ENCODE measurements around the gene CTXN1.
"Not testable (repeated sequence)": the region's sequence is repeated elsewhere in the genome, so short reads cannot be mapped to it uniquely, and the experiment has no call there.

Gene CTXN1

DNA sequence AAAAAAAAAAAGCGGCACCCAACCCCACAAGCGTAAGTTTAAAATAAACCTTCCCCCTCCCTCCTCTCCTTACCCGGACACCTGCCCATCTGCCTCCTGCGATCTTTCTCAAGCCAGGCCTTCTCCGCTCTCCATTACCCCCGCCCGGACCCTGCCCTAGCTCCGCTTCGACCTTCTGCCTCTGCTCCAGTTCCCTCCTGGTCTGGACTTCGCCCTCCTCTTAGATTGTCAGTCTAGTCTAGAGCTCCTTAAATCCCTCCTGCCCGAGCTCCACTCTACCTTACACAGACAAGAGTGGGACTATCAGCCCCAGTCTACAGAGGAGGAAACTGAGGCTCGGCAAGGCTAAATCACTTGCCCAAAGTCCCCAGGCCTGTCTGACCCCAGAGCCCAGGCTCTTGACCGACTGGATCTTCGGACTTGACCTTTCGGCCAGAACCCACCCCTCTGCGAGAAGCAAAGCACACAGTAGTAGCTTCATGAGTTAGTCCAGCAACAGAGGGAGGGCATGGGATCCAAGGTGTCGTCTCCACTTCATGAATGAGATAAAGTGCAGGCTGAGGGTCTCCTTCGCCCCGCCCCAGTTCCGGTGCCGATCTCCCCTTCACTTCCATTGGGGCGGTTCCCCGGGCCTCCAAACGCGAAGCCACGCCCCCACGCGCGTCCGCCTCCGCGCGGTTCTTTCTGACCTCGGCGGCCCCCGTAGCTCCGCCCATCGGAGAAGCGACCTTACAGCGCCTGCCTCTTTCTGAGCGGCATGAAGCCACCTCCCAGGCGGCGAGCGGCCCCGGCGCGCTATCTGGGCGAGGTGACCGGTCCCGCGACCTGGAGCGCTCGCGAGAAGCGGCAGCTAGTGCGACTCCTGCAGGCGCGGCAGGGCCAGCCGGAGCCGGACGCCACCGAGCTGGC is 6.1 kb downstream of the CTXN1 start, which contains the start of gene SNAPC2:
Gene SNAPC2, plus strand, starts transcription at position 729 of the 909 bp plus-strand sequence. Its CDS starts 29 bp downstream, at position 758.
- TF ChIP-seq, protein P1, sequence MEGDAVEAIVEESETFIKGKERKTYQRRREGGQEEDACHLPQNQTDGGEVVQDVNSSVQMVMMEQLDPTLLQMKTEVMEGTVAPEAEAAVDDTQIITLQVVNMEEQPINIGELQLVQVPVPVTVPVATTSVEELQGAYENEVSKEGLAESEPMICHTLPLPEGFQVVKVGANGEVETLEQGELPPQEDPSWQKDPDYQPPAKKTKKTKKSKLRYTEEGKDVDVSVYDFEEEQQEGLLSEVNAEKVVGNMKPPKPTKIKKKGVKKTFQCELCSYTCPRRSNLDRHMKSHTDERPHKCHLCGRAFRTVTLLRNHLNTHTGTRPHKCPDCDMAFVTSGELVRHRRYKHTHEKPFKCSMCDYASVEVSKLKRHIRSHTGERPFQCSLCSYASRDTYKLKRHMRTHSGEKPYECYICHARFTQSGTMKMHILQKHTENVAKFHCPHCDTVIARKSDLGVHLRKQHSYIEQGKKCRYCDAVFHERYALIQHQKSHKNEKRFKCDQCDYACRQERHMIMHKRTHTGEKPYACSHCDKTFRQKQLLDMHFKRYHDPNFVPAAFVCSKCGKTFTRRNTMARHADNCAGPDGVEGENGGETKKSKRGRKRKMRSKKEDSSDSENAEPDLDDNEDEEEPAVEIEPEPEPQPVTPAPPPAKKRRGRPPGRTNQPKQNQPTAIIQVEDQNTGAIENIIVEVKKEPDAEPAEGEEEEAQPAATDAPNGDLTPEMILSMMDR (IDR thresholded peaks at IDR 0.05; ENCODE audit: insufficient read depth, low read depth, low read length, missing control alignments), result no peak
- DNase-seq (ENCODE audit: low read depth), result peak; percentile 97
- peak within 1 kb of the TSS; percentile 53 for H3K4me3 ChIP-seq (ENCODE audit: low read depth, low read length)

DNA sequence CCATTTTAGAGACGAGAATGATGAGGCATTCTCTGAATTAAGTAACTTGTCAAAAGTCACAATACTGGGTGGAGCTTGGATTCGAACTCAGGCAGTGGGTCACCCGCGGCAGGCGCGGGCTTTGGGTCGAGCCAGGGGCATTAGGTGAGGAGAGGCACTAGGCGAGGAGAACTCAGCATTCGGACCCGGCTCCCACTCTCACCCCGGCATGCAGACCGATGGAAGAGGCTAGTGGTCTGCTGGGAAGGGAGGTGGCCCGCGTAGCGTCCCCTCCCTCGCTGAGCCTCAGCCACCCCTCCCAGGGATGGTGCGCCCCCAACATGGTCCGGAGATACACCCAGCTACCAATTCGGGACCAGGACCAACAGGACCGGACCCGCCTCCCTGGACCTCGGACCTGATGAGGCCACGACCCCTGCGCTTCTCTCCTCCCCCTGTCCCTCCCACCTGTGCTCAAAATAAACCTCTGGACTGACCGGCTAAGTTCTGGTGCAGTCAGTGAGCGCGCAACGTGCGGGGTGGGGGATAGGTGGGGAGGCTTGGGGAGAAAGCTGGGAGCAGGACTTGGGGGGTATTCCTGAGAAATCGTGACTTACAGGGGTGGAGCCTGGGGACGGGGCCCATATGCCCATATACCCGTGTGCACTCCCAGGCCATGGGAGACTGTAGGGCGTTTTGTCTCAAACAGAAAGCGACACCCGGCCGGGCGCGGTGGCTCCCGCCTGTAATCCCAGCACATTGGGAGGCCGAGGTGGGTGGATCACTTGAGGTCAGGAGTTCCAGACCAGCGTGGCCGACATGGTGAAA is 7.1 kb downstream of the CTXN1 start:
- no peak for DNase-seq (ENCODE audit: low read depth)
- no peak overlapping the region for H3K4me3 ChIP-seq (ENCODE audit: low read depth, low read length)
- TF ChIP-seq, protein P1 (IDR thresholded peaks at IDR 0.05; ENCODE audit: insufficient read depth, low read depth, low read length, missing control alignments), result no peak

DNA sequence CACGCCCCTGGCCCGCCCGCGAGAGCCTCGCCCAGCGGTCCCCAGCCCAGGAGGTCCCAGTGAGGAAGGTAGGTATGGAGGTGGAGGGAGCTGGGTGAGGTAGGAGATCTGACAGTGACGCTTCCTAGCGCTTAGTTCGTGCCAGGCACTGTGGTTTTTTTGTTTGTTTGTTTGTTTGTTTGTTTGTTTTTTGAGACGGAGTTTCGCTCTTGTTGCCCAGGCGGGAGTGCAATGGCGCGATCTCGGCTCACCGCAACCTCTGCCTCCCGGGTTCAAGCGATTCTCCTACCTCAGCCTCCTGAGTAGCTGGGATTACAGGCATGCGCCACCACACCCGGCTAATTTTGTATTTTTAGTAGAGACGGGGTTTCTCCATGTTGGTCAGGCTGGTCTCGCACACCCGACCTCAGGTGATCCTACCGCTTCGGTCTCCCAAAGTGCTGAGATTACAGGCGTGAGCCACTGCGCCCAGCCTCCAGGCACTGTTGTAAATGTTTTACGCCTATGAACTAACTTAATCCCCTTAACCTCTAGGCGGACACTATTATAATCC is 7.8 kb downstream of the CTXN1 start:
- not testable (repeated sequence) for H3K4me3 ChIP-seq (ENCODE audit: low read depth, low read length)

DNA sequence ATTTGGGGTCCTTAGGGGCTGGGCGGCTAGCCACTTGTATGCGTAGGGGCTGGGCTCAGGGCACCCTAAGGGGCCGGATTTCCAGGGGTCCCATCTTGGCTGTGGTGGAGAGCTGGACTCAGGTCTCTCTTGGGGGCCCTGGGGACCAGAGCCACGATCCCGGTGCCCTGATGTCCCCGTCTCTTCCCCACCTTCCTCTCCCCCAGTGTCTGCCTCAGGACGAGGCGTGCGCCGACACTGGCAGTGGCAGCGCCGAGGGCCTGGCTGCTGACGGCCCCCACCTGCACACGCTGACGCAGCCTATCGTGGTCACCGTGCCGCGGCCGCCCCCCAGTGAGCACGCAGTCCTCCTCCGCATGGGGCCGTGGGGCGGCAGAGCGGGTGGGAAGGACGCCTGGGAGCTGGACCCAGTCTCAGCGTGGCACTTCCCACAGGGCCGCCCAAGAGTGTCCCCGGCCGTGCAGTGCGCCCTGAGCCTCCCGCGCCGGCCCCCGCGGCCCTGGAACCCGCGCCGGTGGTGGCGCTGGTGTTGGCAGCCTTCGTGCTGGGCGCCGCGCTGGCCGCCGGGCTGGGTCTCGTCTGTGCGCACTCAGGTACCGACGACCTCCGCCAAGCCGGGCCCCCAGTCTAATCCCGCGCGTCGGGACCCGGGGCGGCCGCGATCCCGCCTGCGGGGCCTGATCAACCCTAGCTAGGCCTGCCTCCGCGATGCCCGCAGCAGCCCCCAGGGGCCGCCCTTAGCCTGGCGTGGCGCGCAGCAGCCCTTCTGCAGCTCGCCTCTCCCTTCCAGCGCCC is 8.5 kb downstream of the CTXN1 start:
- DNase-seq (ENCODE audit: low read depth), result peak; percentile 64
- TF ChIP-seq, protein P1 (IDR thresholded peaks at IDR 0.05; ENCODE audit: insufficient read depth, low read depth, low read length, missing control alignments), result peak; percentile 58
- H3K4me3 ChIP-seq (ENCODE audit: low read depth, low read length), result peak overlapping the region; percentile 9; the same call in 1 of the 2 replicates

More for the DNA sequence above, 7.8 kb downstream of the CTXN1 start:
- not testable (repeated sequence) for DNase-seq (ENCODE audit: low read depth)

DNA sequence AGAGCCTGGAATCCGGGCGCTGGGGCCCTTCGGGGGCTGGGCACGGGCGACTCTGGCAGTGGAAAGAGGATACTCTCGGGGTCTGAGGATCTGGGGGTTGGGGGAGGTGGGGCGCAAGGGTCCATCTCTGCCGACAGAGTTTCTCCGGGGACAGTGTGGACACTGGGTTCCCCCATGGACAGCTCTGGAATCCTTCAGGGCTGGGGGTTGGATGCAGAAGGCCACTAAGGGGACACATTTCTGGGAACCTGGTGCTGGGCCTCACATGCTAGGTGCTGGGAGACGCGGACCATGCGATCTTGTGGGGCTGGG is 9.0 kb downstream of the CTXN1 start:
- peak overlapping the region; percentile 9; the same call in 1 of the 2 replicates for H3K4me3 ChIP-seq (ENCODE audit: low read depth, low read length)
- no peak for DNase-seq (ENCODE audit: low read depth)
- TF ChIP-seq, protein P1 (IDR thresholded peaks at IDR 0.05; ENCODE audit: insufficient read depth, low read depth, low read length, missing control alignments), result no peak

DNA sequence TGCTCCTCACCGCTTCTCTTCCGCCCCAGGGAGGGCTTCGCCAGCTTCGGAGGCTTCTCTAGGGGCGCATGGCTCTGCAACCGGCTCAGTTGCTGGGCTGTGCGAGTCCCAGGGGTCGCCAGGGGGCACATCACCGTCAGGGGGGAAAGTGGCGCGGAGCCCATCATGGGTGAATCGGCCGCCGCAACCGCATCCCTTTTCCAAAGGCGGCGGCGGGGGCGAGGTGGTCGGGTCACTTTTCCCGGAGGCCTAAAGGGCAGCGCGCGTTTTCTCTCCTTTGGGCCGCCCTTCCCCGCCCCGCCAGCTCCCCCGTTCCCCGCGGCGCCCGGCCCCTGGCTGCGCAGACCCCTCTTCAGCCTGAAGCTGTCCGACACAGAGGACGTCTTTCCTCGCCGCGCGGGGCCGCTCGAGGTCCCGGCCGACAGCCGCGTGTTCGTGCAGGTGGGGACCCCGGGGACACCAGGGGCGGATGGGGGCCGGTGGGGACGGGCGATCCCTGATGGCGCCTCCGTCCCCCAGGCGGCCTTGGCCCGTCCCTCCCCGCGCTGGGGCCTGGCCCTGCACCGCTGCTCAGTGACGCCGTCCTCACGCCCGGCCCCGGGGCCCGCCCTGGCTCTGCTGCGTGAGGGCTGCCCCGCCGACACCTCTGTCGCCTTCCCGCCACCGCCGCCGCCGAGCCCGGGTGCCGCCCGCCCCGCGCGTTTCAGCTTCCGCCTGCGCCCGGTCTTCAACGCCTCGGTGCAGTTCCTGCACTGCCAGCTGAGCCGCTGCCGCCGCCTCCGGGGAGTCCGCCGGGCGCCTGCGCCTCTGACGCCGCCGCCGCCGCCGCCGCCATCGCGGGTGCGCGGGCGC is 9.6 kb downstream of the CTXN1 start:
- TF ChIP-seq, protein P1 (IDR thresholded peaks at IDR 0.05; ENCODE audit: insufficient read depth, low read depth, low read length, missing control alignments), result no peak

More for the DNA sequence above, 9.6 kb downstream of the CTXN1 start:
- peak overlapping the region; percentile 39 for H3K4me3 ChIP-seq (ENCODE audit: low read depth, low read length)
- peak; percentile 48 for DNase-seq (ENCODE audit: low read depth)

All from GM12865 (cell line).